Thoracic aorta (tissue), 2 donors: ENCODE data around the gene NOLC1. TPM values are rescaled to one million over a fixed set of nuclear protein-coding genes. Genes with fewer than 3 reads are reported as not detected.

ENCODE experiments used
- ATAC-seq: fragments of 150-250 bp; one replicate; pipeline ENCODE4 v1.8.0; 2017; ENCODE audit warnings: low read depth; ENCODE audit not compliant: insufficient number of reproducible peaks, low FRiP score
- DNase-seq: peaks from one replicate; pipeline ENCODE4 v3.0.0-alpha.2; 2020; ENCODE audit warnings: low spot score
- H3K27ac ChIP-seq, 2 donors: fragments of 200-600 bp; sonication (generic); 1 replicate in 1 of 2; 2 replicates in 1 of 2; pipeline ENCODE4 v1.5.1; 2016; ENCODE audit warnings: mild to moderate bottlenecking in 2 of 2, moderate library complexity in 2 of 2
- H3K27me3 ChIP-seq: fragments of 200-600 bp; sonication (generic); replicated peaks from 2 replicates; pipeline ENCODE4 v1.6.0; 2016; ENCODE audit warnings: mild to moderate bottlenecking; ENCODE audit not compliant: insufficient read depth
- H3K36me3 ChIP-seq: fragments of 200-600 bp; sonication (generic); one replicate; pipeline ENCODE4 v1.5.1; 2016
- H3K4me1 ChIP-seq, 2 donors: fragments of 200-600 bp; sonication (generic); 1 replicate in 1 of 2; 2 replicates in 1 of 2; pipeline versions ENCODE4 v1.5.1 to v1.6.0; 2016; ENCODE audit warnings: low read depth in 2 of 2, mild to moderate bottlenecking in 1 of 2; ENCODE audit not compliant: control insufficient read depth in 1 of 2
- H3K4me3 ChIP-seq: fragments of 200-600 bp; sonication (generic); 2 replicates; pipeline ENCODE4 v1.5.1; 2016; ENCODE audit warnings: mild to moderate bottlenecking
- H3K9me3 ChIP-seq: fragments of 200-600 bp; sonication (generic); 2 replicates; pipeline ENCODE4 v1.5.1; 2016
- CTCF ChIP-seq: fragments of 200-600 bp; sonication (generic); IDR thresholded peaks from one replicate; pipeline ENCODE4 v1.5.1; 2019; ENCODE audit warnings: antibody characterized with exemption
- total RNA-seq, 2 donors: library from RNA; depleted of rRNA; stranded (reverse); fragments of >200 nt; gene quantifications; one replicate each; pipeline versions ENCODE4 v1.1.0 to v1.2.3, GENCODE V29; 2016

The NOLC1 gene
- total RNA-seq, 2 donors from 2014 or later: 34.1 to 104 TPM

DNA sequence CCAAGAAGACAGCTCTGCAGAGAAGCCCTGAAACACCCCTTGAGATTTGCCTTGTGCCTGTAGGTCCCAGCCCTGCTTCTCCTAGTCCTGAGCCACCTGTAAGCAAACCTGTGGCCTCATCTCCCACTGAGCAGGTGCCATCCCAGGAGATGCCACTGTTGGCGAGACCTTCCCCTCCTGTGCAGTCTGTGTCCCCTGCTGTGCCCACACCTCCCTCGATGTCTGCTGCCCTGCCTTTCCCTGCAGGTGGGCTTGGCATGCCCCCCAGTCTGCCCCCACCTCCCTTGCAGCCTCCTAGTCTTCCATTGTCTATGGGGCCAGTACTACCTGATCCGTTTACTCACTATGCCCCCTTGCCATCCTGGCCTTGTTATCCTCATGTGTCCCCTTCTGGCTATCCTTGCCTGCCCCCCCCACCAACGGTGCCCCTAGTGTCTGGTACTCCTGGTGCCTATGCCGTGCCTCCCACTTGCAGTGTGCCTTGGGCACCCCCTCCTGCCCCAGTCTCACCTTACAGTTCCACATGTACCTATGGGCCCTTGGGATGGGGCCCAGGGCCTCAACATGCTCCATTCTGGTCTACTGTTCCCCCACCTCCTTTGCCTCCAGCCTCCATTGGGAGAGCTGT, 11.2 kb upstream of the NOLC1 start:
- no peak for TF ChIP-seq CTCF

GRCh38 chr10:102141583-102142107, 10.5 kb upstream of the NOLC1 start:
- no peak overlapping the region for H3K27ac ChIP-seq
- ATAC-seq (no peak), DNase-seq (no peak)
- no peaks in the 10 kb centered on the region for H3K9me3 ChIP-seq
- TF ChIP-seq CTCF: no peak
- H3K4me1 ChIP-seq: no peaks in the 10 kb centered on the region
- H3K4me3 ChIP-seq: no peak overlapping the region
- peaks cover 67% of the 10 kb centered on the region for H3K36me3 ChIP-seq
- no peaks in the 10 kb centered on the region for H3K27me3 ChIP-seq

More for the DNA sequence above, 11.2 kb upstream of the NOLC1 start:
- H3K36me3 ChIP-seq: peaks cover 67% of the 10 kb centered on the region
- no peak overlapping the region for H3K4me3 ChIP-seq
- H3K9me3 ChIP-seq: no peaks in the 10 kb centered on the region
- ATAC-seq: no peak
- no peak overlapping the region for H3K27ac ChIP-seq
- no peak for DNase-seq
- H3K4me1 ChIP-seq: peaks cover 0 to 3% of the 10 kb centered on the region in 2 donors
- no peaks in the 10 kb centered on the region for H3K27me3 ChIP-seq

DNA sequence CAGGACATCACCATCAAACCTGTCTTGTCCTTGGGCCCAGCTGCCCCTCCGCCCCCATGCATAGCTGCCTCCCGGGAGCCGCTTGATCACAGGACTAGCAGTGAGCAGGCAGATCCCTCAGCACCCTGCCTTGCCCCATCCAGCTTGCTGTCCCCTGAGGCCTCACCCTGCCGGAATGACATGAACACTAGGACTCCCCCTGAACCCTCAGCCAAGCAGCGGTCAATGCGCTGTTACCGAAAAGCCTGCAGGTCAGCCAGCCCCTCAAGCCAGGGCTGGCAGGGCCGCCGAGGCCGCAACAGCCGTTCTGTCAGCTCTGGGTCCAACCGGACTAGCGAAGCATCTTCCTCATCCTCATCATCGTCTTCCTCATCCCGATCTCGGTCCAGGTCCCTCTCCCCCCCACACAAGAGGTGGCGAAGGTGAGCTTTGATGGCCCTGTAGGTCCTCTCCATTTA, 5.2 kb upstream of the NOLC1 start:
- no peak for ATAC-seq
- TF ChIP-seq CTCF: no peak
- H3K9me3 ChIP-seq: no peaks in the 10 kb centered on the region
- peaks cover 35% of the 10 kb centered on the region for H3K36me3 ChIP-seq
- no peaks in the 10 kb centered on the region for H3K27me3 ChIP-seq
- no peak overlapping the region for H3K4me3 ChIP-seq
- H3K4me1 ChIP-seq: peaks cover 3 to 8% of the 10 kb centered on the region in 2 donors
- no peak for DNase-seq
- no peak overlapping the region for H3K27ac ChIP-seq

- H3K27ac ChIP-seq: no peak overlapping the region
- H3K4me1 ChIP-seq: peaks cover 3 to 9% of the 10 kb centered on the region in 2 donors
- no peak for TF ChIP-seq CTCF
- H3K9me3 ChIP-seq: no peaks in the 10 kb centered on the region
- H3K27me3 ChIP-seq: no peaks in the 10 kb centered on the region
- ATAC-seq: no peak
- no peak for DNase-seq
- peaks cover 32% of the 10 kb centered on the region for H3K36me3 ChIP-seq
- H3K4me3 ChIP-seq: no peak overlapping the region
Measured at GRCh38 chr10:102147561-102147960, 4.6 kb upstream of the NOLC1 start.

DNA sequence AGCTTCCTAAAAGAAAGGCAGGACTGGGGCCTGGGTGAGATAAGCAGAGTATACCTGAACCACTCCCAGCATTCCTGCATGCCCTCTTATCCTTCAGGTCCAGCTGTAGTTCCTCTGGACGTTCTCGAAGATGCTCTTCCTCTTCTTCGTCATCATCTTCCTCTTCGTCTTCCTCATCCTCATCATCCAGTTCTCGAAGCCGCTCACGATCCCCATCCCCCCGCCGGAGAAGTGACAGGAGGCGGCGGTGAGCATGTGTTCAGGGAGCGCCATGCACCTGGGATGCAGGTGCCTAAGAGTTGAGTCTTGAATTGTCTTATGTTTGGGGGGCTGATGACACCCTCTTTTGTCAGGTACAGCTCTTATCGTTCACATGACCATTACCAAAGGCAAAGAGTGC, 3.9 kb upstream of the NOLC1 start:
- TF ChIP-seq CTCF: no peak
- DNase-seq (no peak), ATAC-seq (no peak)
- Histone ChIP-seq H3K4me3 (no peak overlapping the region), H3K27ac (no peak overlapping the region), H3K27me3 (no peaks in the 10 kb centered on the region), H3K4me1 (peaks cover 8 to 16% of the 10 kb centered on the region in 2 donors), H3K9me3 (no peaks in the 10 kb centered on the region), H3K36me3 (peaks cover 25% of the 10 kb centered on the region)
